B cell (primary cell): ENCODE measurements around the gene CYS1. TPM values are rescaled to one million over a fixed set of nuclear protein-coding genes. Genes with fewer than 3 reads are reported as not detected.

Experiments
- ATAC-seq: fragments of 200-7000 bp; cut with Tn5 transposase; one replicate; pipeline ENCODE4 v1.10.0; 2021; ENCODE audit warnings: low read depth, mild to moderate bottlenecking, moderate number of reproducible peaks, moderate library complexity
- CTCF ChIA-PET: fragments of 350-600 bp; sonication (Branson Sonifier 250); formaldehyde crosslinking; loops from one replicate; lab custom pipeline; 2021; ENCODE audit warnings: antibody characterized with exemption, inconsistent platforms; lab: Charles Lee
- POLR2A ChIA-PET: fragments of 350-600 bp; sonication (Branson Sonifier 250); formaldehyde crosslinking; loops from one replicate; lab custom pipeline; 2021; ENCODE audit warnings: antibody characterized with exemption; lab: Charles Lee
- DNase-seq: peaks from one replicate; pipeline ENCODE4 v3.0.0; 2013
- H2AFZ ChIP-seq: 2 replicates; pipeline ENCODE4 v1.6.1; 2012; ENCODE audit warnings: mild to moderate bottlenecking, low read depth, low read length; ENCODE audit not compliant: insufficient read depth, poor library complexity, severe bottlenecking
- H3K27ac ChIP-seq, 2 donors: 1 replicate in 1 of 2; 2 replicates in 1 of 2; pipeline ENCODE4 v1.5.1; 2012 to 2013; ENCODE audit warnings: low read length in 2 of 2, mild to moderate bottlenecking in 2 of 2, moderate library complexity in 1 of 2
- H3K27me3 ChIP-seq, 4 experiments: fragments of 200-600 bp in 1 of 4; sonication (generic) in 1 of 4; replicated peaks in 1 of 4; 1 replicate in 2 of 4; 2 replicates in 2 of 4; pipeline versions ENCODE4 v1.6.1 to v1.7.0; 2013 to 2016; ENCODE audit warnings: low read length in 3 of 4, mild to moderate bottlenecking in 2 of 4, mixed read lengths in 1 of 4, moderate library complexity in 1 of 4; ENCODE audit not compliant: insufficient read depth in 4 of 4, control insufficient read depth in 3 of 4; ENCODE audit errors: control extremely low read depth in 1 of 4
- H3K36me3 ChIP-seq, 2 experiments: replicated peaks in 1 of 2; 1 replicate in 1 of 2; 2 replicates in 1 of 2; pipeline versions ENCODE4 v1.6.1 to v1.7.1; 2013; ENCODE audit warnings: low read length in 1 of 2; ENCODE audit not compliant: insufficient read depth in 2 of 2, control insufficient read depth in 1 of 2; ENCODE audit errors: control extremely low read depth in 1 of 2, extremely low read depth in 1 of 2
- H3K4me1 ChIP-seq, 2 donors: fragments of 200-600 bp in 1 of 2; sonication (generic) in 1 of 2; 1 replicate in 1 of 2; 2 replicates in 1 of 2; pipeline versions ENCODE4 v1.5.1 to v1.6.1; 2013 to 2017; ENCODE audit warnings: low read length in 2 of 2; ENCODE audit not compliant: control insufficient read depth in 2 of 2, insufficient read depth in 2 of 2
- H3K4me2 ChIP-seq: replicated peaks from 2 replicates; pipeline ENCODE3; 2012; ENCODE audit warnings: mild to moderate bottlenecking, low read depth, low read length; ENCODE audit not compliant: poor library complexity, severe bottlenecking
- H3K4me3 ChIP-seq, 5 experiments: fragments of 200-600 bp in 1 of 5; sonication (generic) in 1 of 5; 1 replicate in 3 of 5; 2 replicates in 2 of 5; pipeline versions ENCODE4 v1.5.1 to v1.7.0; 2011 to 2016; ENCODE audit warnings: low read length in 4 of 5, mild to moderate bottlenecking in 4 of 5, low read depth in 2 of 5, control low read depth in 1 of 5, moderate library complexity in 1 of 5; ENCODE audit not compliant: insufficient read depth in 1 of 5; ENCODE audit errors: control extremely low read depth in 1 of 5, extremely low read depth in 1 of 5
- H3K79me2 ChIP-seq: fragments of 200-600 bp; sonication (generic); one replicate; pipeline ENCODE4 v1.6.0; 2016; ENCODE audit warnings: low read length; ENCODE audit not compliant: control insufficient read depth, insufficient read depth
- H3K9ac ChIP-seq: fragments of 200-600 bp; sonication (generic); 2 replicates; pipeline ENCODE4 v1.6.1; 2017; ENCODE audit warnings: mild to moderate bottlenecking, low read length, moderate library complexity
- H3K9me3 ChIP-seq, 3 donors: one replicate each; pipeline versions ENCODE4 v1.6.1 to v1.7.1; 2013; ENCODE audit warnings: low read length in 2 of 3; ENCODE audit not compliant: control insufficient read depth in 2 of 3, insufficient read depth in 1 of 3; ENCODE audit errors: control extremely low read depth in 1 of 3
- H4K20me1 ChIP-seq: 2 replicates; pipeline ENCODE4 v1.6.0; 2012; ENCODE audit warnings: mild to moderate bottlenecking, low read length; ENCODE audit not compliant: insufficient read depth, control insufficient read depth, poor library complexity, severe bottlenecking
- H3K27ac Mint-ChIP-seq: one replicate; pipeline ENCODE4 v1.8.0; 2021; ENCODE audit warnings: mixed read lengths
- H3K27me3 Mint-ChIP-seq: one replicate; pipeline ENCODE4 v1.8.0; 2021; ENCODE audit warnings: mixed read lengths
- H3K4me1 Mint-ChIP-seq: one replicate; pipeline ENCODE4 v1.8.0; 2021; ENCODE audit warnings: mixed read lengths
- H3K4me3 Mint-ChIP-seq: one replicate; pipeline ENCODE4 v1.8.0; 2021; ENCODE audit warnings: mixed read lengths
- H3K9me3 Mint-ChIP-seq: one replicate; pipeline ENCODE4 v1.8.0; 2022; ENCODE audit warnings: mixed read lengths; ENCODE audit not compliant: insufficient read depth
- EZH2 ChIP-seq: IDR thresholded peaks from 2 replicates; pipeline ENCODE4 v1.6.1; 2012; ENCODE audit warnings: borderline replicate concordance, low read depth, mild to moderate bottlenecking, moderate library complexity, low read length; ENCODE audit not compliant: insufficient read depth, poor library complexity, severe bottlenecking
- WGBS: methylation state at CpG from one replicate; pipeline ENCODE4 v1.1.5; 2013; ENCODE audit warnings: missing lambda C conversion rate; ENCODE audit not compliant: insufficient coverage; 5-methylcytosine and 5-hydroxymethylcytosine counted together
- intact Hi-C: fragments of 100-400 bp; cut with micrococcal nuclease; formaldehyde crosslinking; loops from one replicate; pipeline ENCODE4 v1.10.0; 2022
- polyA plus RNA-seq: library from polyadenylated mRNA; depleted of rRNA; stranded (reverse); fragments of >200 nt; gene quantifications from 2 replicates; pipeline ENCODE4 v1.2.3, GENCODE V29; 2012
- total RNA-seq, 2 donors: library from RNA; stranded (reverse); fragments of 120-200 nt in 1 of 2; gene quantifications; 1 replicate in 1 of 2; 2 replicates in 1 of 2; pipeline versions ENCODE4 v1.2.3 to v1.2.4, GENCODE V29; 2013 to 2022
- TF ChIP-seq, protein P1 (sequence below): fragments of 200-600 bp; IDR thresholded peaks from one replicate; pipeline ENCODE4 v1.8.0; 2022; ENCODE audit warnings: antibody characterized with exemption, mild to moderate bottlenecking

CYS1 gene
- total and polyA plus RNA-seq, 2 donors (not counting 1 experiment from before 2014, with no cell fraction given): not detected

DNA sequence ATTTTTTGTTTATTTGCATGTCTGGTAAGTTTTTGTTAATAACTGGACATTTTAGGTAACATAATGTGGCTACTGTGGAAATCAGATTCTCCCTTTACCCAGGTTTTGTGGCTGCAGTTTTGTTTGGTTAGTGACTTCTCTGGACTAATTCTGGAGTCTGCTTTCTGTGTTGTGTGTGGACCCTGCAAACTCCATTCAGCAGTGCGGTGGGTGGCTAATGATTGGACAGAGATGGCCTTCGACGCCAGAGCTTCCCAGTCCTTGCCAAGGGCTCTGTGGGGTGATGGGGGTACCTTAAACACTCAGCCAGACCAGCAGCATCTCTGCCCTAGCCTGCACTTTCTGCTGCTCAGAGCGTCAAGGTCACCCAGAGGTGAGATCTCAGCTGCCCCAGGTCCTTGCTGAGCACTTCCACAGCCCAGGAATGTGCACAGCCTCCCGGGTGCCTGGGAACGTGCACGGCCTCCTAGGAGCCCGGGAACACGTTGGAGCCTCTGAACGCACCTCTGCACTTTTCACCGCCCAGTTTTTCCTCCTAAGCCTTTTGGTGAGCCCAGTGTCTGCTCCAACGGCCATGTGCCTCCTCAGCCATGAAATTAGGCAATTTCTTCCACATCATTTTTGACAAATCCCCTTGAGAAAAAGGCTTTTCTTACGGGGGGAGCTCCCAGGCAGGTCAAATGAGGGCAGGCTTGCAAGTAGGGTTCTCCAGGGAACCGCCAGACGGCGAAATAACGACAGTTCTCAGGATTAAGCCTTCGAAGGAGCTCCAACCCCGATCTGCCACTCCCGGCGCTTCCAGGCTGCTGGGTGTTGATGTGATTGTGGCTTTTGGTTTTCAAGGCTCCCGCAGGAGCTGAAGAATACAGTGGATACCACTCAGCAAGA, 72.0 kb downstream of the CYS1 start:
- 80% methylated on average over 21 of the region's 22 CpGs for whole genome bisulfite sequencing
- ChIA-PET POLR2A (interaction anchor here (0.5 to 0.6 kb wide), 2 partner anchors 103 to 1141 kb away, joined by 3 to 4 read pairs; no protein-coding TSS in a partner anchor), CTCF (interaction anchor here (0.9 kb wide), 1 partner anchor 24 kb away, joined by 4 read pairs; no protein-coding TSS in a partner anchor)
- Histone ChIP-seq H3K9me3 (peaks cover 0 to 11% (median 0%) of the 10 kb centered on the region in 3 donors), H3K4me1 (no peaks in the 10 kb centered on the region), H3K27me3 (peaks cover 0 to 8% (median 0%) of the 10 kb centered on the region in 4 experiments), H3K36me3 (no peaks in the 10 kb centered on the region), H3K9ac (no peak overlapping the region), H3K4me2 (no peak overlapping the region), H3K79me2 (no peaks in the 10 kb centered on the region), H3K4me3 (no peak overlapping the region), H3K27ac (no peak overlapping the region), H4K20me1 (no peaks in the 10 kb centered on the region), H2AFZ (no peak overlapping the region)
- intact Hi-C loops: no loop called here
- no peaks in the 10 kb centered on the region for H3K4me1 Mint-ChIP-seq
- ATAC-seq (no peak), DNase-seq (no peak)
- TF ChIP-seq, protein P1, sequence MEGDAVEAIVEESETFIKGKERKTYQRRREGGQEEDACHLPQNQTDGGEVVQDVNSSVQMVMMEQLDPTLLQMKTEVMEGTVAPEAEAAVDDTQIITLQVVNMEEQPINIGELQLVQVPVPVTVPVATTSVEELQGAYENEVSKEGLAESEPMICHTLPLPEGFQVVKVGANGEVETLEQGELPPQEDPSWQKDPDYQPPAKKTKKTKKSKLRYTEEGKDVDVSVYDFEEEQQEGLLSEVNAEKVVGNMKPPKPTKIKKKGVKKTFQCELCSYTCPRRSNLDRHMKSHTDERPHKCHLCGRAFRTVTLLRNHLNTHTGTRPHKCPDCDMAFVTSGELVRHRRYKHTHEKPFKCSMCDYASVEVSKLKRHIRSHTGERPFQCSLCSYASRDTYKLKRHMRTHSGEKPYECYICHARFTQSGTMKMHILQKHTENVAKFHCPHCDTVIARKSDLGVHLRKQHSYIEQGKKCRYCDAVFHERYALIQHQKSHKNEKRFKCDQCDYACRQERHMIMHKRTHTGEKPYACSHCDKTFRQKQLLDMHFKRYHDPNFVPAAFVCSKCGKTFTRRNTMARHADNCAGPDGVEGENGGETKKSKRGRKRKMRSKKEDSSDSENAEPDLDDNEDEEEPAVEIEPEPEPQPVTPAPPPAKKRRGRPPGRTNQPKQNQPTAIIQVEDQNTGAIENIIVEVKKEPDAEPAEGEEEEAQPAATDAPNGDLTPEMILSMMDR: no peak
- no peak for TF ChIP-seq EZH2
- H3K9me3 Mint-ChIP-seq: no peaks in the 10 kb centered on the region
- H3K27me3 Mint-ChIP-seq: no peaks in the 10 kb centered on the region
- H3K4me3 Mint-ChIP-seq: no peak overlapping the region
- no peak overlapping the region for H3K27ac Mint-ChIP-seq

DNA sequence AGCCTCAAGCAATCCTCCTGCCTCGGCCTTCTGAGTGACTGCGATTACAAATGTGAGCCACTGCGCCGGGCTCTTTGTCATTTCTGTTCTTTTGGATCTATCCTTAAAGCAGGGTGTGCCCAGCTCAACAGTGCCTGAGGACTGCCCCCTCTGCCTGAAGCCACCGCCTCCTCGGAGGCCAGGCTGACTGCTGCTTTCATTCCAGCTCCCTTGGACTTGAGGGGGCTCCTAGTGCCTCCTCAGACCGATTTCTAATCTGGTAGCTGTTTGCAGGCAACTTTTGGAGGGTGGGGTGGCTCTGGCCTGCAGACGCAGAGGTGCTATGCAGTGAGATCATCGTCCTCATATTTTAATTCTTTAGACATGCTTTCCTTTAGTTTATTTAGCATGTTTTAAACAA, 72.8 kb downstream of the CYS1 start:
- Mint-ChIP-seq H3K27ac (no peak overlapping the region), H3K4me1 (no peaks in the 10 kb centered on the region), H3K9me3 (no peaks in the 10 kb centered on the region), H3K4me3 (no peak overlapping the region), H3K27me3 (no peaks in the 10 kb centered on the region)
- Histone ChIP-seq H2AFZ (no peak overlapping the region), H3K4me1 (no peaks in the 10 kb centered on the region), H3K27ac (no peak overlapping the region), H3K4me2 (no peak overlapping the region), H3K9me3 (peaks cover 0 to 8% (median 0%) of the 10 kb centered on the region in 3 donors), H3K27me3 (peaks cover 0 to 10% (median 0%) of the 10 kb centered on the region in 4 experiments), H3K79me2 (no peaks in the 10 kb centered on the region), H4K20me1 (no peaks in the 10 kb centered on the region), H3K4me3 (no peak overlapping the region), H3K9ac (no peak overlapping the region), H3K36me3 (no peaks in the 10 kb centered on the region)
- no peak for DNase-seq
- TF ChIP-seq, protein P1: no peak
- TF ChIP-seq EZH2: no peak
- ChIA-PET CTCF (no interaction called here), POLR2A (no interaction called here)
- intact Hi-C loops: no loop called here
- no peak for ATAC-seq
- WGBS: 82% methylated on average over 6 of the region's 9 CpGs
